Prostate gland (tissue), 2 donors: ENCODE results near the gene DLX4. TPM values are rescaled to one million over a fixed set of nuclear protein-coding genes. Genes with fewer than 3 reads are reported as not detected.

Experiments used
- DNase-seq: peaks from one replicate; pipeline ENCODE4 v3.0.0-alpha.2; 2019; ENCODE audit warnings: low spot score
- H3K27ac ChIP-seq, 2 donors: fragments of 200-600 bp; sonication (generic); 2 replicates each; pipeline ENCODE4 v1.5.1; 2017 to 2019
- H3K27me3 ChIP-seq: fragments of 200-600 bp; sonication (generic); replicated peaks from 2 replicates; pipeline ENCODE4 v1.5.1; 2019; ENCODE audit not compliant: insufficient read depth
- H3K36me3 ChIP-seq, 2 donors: fragments of 200-600 bp; sonication (generic); 1 replicate in 1 of 2; 2 replicates in 1 of 2; pipeline versions ENCODE4 v1.5.1 to v1.8.1; 2017 to 2019
- H3K4me1 ChIP-seq: fragments of 200-600 bp; sonication (generic); replicated peaks from 2 replicates; pipeline ENCODE4 v1.5.1; 2019
- H3K4me3 ChIP-seq, 2 donors: fragments of 200-600 bp; sonication (generic); 2 replicates each; pipeline ENCODE4 v1.5.1; 2017 to 2019
- H3K9me3 ChIP-seq: fragments of 200-600 bp; sonication (generic); 2 replicates; pipeline ENCODE4 v1.5.1; 2017
- POLR2A ChIP-seq: fragments of 450-650 bp; IDR thresholded peaks from one replicate; pipeline ENCODE4 v1.6.1; 2016; ENCODE audit warnings: antibody characterized with exemption, mild to moderate bottlenecking
- POLR2AphosphoS5 ChIP-seq: sonication (generic); formaldehyde crosslinking; IDR thresholded peaks from one replicate; pipeline ENCODE4 v1.6.1; 2017; ENCODE audit warnings: antibody characterized with exemption
- WGBS: methylation state at CpG from one replicate; pipeline ENCODE4 v1.1.5; 2018; 5-methylcytosine and 5-hydroxymethylcytosine counted together
- intact Hi-C: fragments of 100-400 bp; cut with DNase I; formaldehyde crosslinking; loops from one replicate; pipeline ENCODE4 v1.14.2; 2022
- total RNA-seq, 2 donors: library from RNA; depleted of rRNA; stranded (reverse); fragments of >200 nt; gene quantifications; one replicate each; pipeline ENCODE4 v1.1.0, GENCODE V29; 2016
- TF ChIP-seq, protein P1 (sequence below), 4 experiments: fragments of 200-600 bp in 2 of 4; fragments of 450-650 bp in 2 of 4; sonication (generic) in 2 of 4; IDR thresholded peaks; 1 replicate in 3 of 4; 2 replicates in 1 of 4; pipeline ENCODE4 v1.5.1; 2016 to 2019; ENCODE audit warnings: antibody characterized with exemption in 4 of 4, mild to moderate bottlenecking in 2 of 4, moderate library complexity in 2 of 4

DLX4 gene
- total RNA-seq, 2 donors from 2014 or later: not detected

GRCh38 chr17:49958723-49959122 is 10.3 kb upstream of the DLX4 start:
- WGBS: 97% methylated on average over 4 of the region's 4 CpGs

DNA sequence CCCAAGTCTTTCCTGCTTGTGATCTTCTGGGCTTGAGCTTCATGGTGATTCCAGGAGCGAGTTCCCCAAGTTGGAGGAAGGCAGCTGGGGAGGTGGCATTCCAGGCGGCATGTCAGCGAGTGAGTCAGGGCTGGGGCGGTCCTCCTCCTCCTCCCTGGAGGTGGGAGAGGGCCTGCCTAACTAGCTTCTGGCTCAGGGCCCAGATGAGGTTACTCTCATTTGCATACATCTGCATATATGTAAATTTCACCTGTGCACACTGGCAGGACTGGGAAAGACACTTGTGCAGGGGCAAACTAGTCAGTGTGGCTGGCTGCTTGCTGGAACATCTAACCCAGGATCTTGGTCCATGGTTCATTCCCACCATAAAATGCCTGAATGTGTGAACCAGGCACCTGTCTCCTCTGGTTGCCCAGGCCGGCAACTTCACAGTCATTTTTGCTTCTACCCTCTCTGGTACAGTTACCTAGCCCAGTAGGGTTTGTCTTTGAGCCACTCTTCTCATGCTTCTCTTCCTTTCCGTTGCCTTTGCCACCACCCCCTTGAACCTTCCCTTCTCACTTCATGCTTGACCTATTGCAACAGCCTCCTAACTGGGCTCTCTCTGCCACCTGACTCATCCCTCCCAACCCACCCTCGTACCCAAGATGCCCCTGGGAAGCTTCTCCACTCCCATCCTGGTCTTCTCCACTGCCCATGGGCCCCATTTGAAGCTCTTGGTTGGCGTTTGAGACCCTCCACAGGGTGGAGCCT is 9.6 kb upstream of the DLX4 start:
- no peak for TF ChIP-seq POLR2AphosphoS5
- TF ChIP-seq, protein P1, sequence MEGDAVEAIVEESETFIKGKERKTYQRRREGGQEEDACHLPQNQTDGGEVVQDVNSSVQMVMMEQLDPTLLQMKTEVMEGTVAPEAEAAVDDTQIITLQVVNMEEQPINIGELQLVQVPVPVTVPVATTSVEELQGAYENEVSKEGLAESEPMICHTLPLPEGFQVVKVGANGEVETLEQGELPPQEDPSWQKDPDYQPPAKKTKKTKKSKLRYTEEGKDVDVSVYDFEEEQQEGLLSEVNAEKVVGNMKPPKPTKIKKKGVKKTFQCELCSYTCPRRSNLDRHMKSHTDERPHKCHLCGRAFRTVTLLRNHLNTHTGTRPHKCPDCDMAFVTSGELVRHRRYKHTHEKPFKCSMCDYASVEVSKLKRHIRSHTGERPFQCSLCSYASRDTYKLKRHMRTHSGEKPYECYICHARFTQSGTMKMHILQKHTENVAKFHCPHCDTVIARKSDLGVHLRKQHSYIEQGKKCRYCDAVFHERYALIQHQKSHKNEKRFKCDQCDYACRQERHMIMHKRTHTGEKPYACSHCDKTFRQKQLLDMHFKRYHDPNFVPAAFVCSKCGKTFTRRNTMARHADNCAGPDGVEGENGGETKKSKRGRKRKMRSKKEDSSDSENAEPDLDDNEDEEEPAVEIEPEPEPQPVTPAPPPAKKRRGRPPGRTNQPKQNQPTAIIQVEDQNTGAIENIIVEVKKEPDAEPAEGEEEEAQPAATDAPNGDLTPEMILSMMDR (IDR thresholded peaks at IDR 0.05): no peak
- no peak for TF ChIP-seq POLR2A
- no peak overlapping the region for H3K4me3 ChIP-seq
- no peak overlapping the region for H3K27ac ChIP-seq
- 82% methylated on average over 8 of the region's 8 CpGs for WGBS
- H3K27me3 ChIP-seq: peaks cover 14% of the 10 kb centered on the region
- DNase-seq: no peak
- no peaks in the 10 kb centered on the region for H3K4me1 ChIP-seq
- intact Hi-C loops: no loop called here
- no peaks in the 10 kb centered on the region for H3K36me3 ChIP-seq
- H3K9me3 ChIP-seq: no peaks in the 10 kb centered on the region

More at GRCh38 chr17:49958723-49959122, 10.3 kb upstream of the DLX4 start:
- Histone ChIP-seq H3K4me1 (no peaks in the 10 kb centered on the region), H3K27me3 (peaks cover 8% of the 10 kb centered on the region), H3K36me3 (no peaks in the 10 kb centered on the region), H3K4me3 (no peak overlapping the region), H3K27ac (no peak overlapping the region), H3K9me3 (no peaks in the 10 kb centered on the region)
- intact Hi-C loops: no loop called here
- TF ChIP-seq POLR2A: no peak
- no peak for TF ChIP-seq POLR2AphosphoS5
- TF ChIP-seq, protein P1 (IDR thresholded peaks at IDR 0.05): no peak
- no peak for DNase-seq

DNA sequence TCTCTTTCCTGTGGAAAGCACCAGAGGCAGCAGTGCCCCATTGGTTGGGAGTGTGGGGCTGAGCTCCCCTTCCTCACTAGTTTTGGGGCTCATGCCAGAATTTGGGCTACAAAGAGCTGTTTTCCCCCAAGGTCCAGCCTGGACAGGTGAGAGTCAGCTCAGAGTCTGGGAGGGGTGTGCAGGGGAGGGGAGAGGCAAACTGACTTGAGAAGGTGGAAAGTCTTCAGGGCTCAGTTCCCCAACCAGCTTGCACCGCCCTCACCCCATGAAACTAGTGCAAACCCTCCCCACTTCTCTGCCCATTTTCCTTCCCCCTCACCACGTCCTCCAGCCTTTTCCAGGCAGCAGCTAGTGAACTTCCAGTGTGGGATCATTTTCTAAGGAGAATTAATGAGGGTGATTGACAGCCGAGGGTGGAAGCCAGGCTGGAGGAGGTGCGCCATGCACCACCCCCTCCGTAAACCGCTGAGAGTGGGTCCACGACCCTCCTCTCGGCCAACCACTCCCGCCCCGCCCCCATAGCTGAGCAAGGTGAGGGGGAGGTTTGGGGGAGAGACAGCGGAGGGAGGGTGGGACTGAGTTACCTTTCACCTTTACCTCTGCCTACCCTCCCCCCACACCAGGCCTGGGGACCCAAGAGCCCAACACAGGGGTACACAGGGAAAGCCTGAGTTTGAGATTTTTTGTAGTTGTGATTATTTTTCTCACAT is 6.2 kb upstream of the DLX4 start:
- DNase-seq: no peak
- Histone ChIP-seq H3K9me3 (no peaks in the 10 kb centered on the region), H3K4me1 (no peaks in the 10 kb centered on the region), H3K4me3 (no peak overlapping the region), H3K27me3 (peaks cover 39% of the 10 kb centered on the region), H3K27ac (no peak overlapping the region), H3K36me3 (no peaks in the 10 kb centered on the region)
- intact Hi-C loops: no loop called here
- TF ChIP-seq POLR2A (no peak), POLR2AphosphoS5 (no peak)
- TF ChIP-seq, protein P1 (IDR thresholded peaks at IDR 0.05): no peak
- 25% methylated on average over 11 of the region's 11 CpGs for WGBS

- H3K9me3 ChIP-seq: no peaks in the 10 kb centered on the region
- H3K4me3 ChIP-seq: no peak overlapping the region
- WGBS: 57% methylated on average over 4 of the region's 4 CpGs
- DNase-seq: no peak
- intact Hi-C loops: no loop called here
- peaks cover 39% of the 10 kb centered on the region for H3K27me3 ChIP-seq
- no peaks in the 10 kb centered on the region for H3K4me1 ChIP-seq
- TF ChIP-seq, protein P1 (IDR thresholded peaks at IDR 0.05): no peak
- TF ChIP-seq POLR2A: no peak
- TF ChIP-seq POLR2AphosphoS5: no peak
- H3K27ac ChIP-seq: no peak overlapping the region
- no peaks in the 10 kb centered on the region for H3K36me3 ChIP-seq
These were observed 5.7 kb upstream of the DLX4 start for GRCh38 chr17:49963309-49963625.
